A549 (cell line): ENCODE results near the gene ABRAXAS1. TPM values are rescaled to one million over a fixed set of nuclear protein-coding genes. Genes with fewer than 3 reads are reported as not detected.

Experiments
- ATAC-seq, 2 experiments: fragments of 200-7000 bp in 1 of 2; fragments of >200 bp in 1 of 2; cut with Nextera tagmentation in 1 of 2; cut with Tn5 transposase in 1 of 2; 3 replicates each; pipeline versions ENCODE4 v1.8.0 to v1.9.1; 2018 to 2020; ENCODE audit warnings: mild to moderate bottlenecking in 1 of 2, moderate library complexity in 1 of 2
- CTCF ChIA-PET: fragments of 300-600 bp; sonication (Branson Sonifier 250); formaldehyde crosslinking; extraction: SDS; loops from one replicate; lab custom pipeline; 2021; ENCODE audit warnings: antibody characterized with exemption, inconsistent platforms; lab: Yijun Ruan, JAX
- POLR2A ChIA-PET: fragments of 350-600 bp; formaldehyde crosslinking; extraction: SDS; loops from one replicate; lab custom pipeline; 2021; ENCODE audit warnings: antibody characterized with exemption, inconsistent platforms; lab: Yijun Ruan, JAX
- DNase-seq, 2 experiments: peaks; one replicate each; pipeline versions ENCODE4 v3.0.0 to v3.0.0-alpha.2; 2011 to 2016; ENCODE audit warnings: low read depth in 1 of 2, low spot score in 1 of 2
- FAIRE-seq: peaks from 2 replicates; lab custom pipeline; 2011; peaks lifted over from hg19 to GRCh38; lab: Jason Lieb, UNC
- H3K27ac ChIP-seq, 2 experiments: fragments of >200 bp; sonication (Bioruptor Twin); formaldehyde crosslinking; 3 replicates each; pipeline ENCODE4 v1.5.1; 2016 to 2017
- H3K4me1 ChIP-seq: fragments of >200 bp; sonication (Bioruptor Twin); formaldehyde crosslinking; 3 replicates; pipeline ENCODE4 v1.6.1; 2016
- H3K4me2 ChIP-seq: fragments of >200 bp; sonication (Bioruptor Twin); formaldehyde crosslinking; 3 replicates; pipeline ENCODE4 v1.6.1; 2016
- H3K4me3 ChIP-seq: fragments of >200 bp; sonication (Bioruptor Twin); formaldehyde crosslinking; 3 replicates; pipeline ENCODE4 v1.5.1; 2016
- H3K9me3 ChIP-seq: fragments of >200 bp; sonication (Bioruptor Twin); formaldehyde crosslinking; 3 replicates; pipeline ENCODE4 v1.6.1; 2016
- BCL3 ChIP-seq: fragments of >200 bp; sonication (Bioruptor Twin); formaldehyde crosslinking; IDR thresholded peaks from 3 replicates; pipeline ENCODE4 v1.6.1; 2016
- BHLHE40 ChIP-seq: IDR thresholded peaks from 2 replicates; pipeline ENCODE4 v1.6.1; 2012; ENCODE audit warnings: low read depth, low read length, inconsistent platforms
- CBX8 ChIP-seq: fragments of 200-600 bp; sonication (generic); IDR thresholded peaks from 2 replicates; pipeline ENCODE4 v1.6.1; 2016
- CHD4 ChIP-seq: fragments of 200-600 bp; sonication (generic); IDR thresholded peaks from 2 replicates; pipeline ENCODE4 v1.6.1; 2016; ENCODE audit warnings: antibody characterized with exemption, mild to moderate bottlenecking, borderline replicate concordance
- E2F6 ChIP-seq: IDR thresholded peaks from 2 replicates; pipeline ENCODE4 v1.6.1; 2012; ENCODE audit warnings: low read depth, borderline replicate concordance
- EHF ChIP-seq: fragments of 250-450 bp; sonication (Bioruptor Pico); IDR thresholded peaks from 2 replicates; pipeline ENCODE4 v1.5.0; 2020; ENCODE audit warnings: mild to moderate bottlenecking
- EHMT2 ChIP-seq: fragments of 200-600 bp; sonication (generic); IDR thresholded peaks from 2 replicates; pipeline ENCODE4 v1.6.1; 2016; ENCODE audit warnings: antibody characterized with exemption, low read depth, mild to moderate bottlenecking, moderate library complexity
- ELK1 ChIP-seq: fragments of 150-350 bp; IDR thresholded peaks from 2 replicates; pipeline ENCODE4 v1.6.1; 2014; ENCODE audit warnings: low read depth, mild to moderate bottlenecking, low read length
- FOSB ChIP-seq: fragments of 250-450 bp; sonication (Bioruptor Pico); IDR thresholded peaks from 2 replicates; pipeline ENCODE4 v1.5.0; 2020; ENCODE audit warnings: mild to moderate bottlenecking, moderate library complexity
- FOXS1 ChIP-seq: fragments of 250-450 bp; sonication (Bioruptor Pico); IDR thresholded peaks from 2 replicates; pipeline ENCODE4 v1.5.0; 2020; ENCODE audit warnings: mild to moderate bottlenecking, moderate library complexity
- GATA3 ChIP-seq: IDR thresholded peaks from 2 replicates; pipeline ENCODE4 v1.6.1; 2012; ENCODE audit warnings: borderline replicate concordance
- HDAC2 ChIP-seq: fragments of 200-600 bp; sonication (generic); IDR thresholded peaks from 2 replicates; pipeline ENCODE4 v1.6.1; 2016
- HEYL ChIP-seq: fragments of 250-450 bp; sonication (Bioruptor Pico); IDR thresholded peaks from 2 replicates; pipeline ENCODE4 v1.8.0; 2021; ENCODE audit warnings: mild to moderate bottlenecking, moderate library complexity
- HOXB13 ChIP-seq: fragments of 250-450 bp; sonication (Bioruptor Pico); IDR thresholded peaks from 2 replicates; pipeline ENCODE4 v1.5.0; 2020; ENCODE audit warnings: low read depth, mild to moderate bottlenecking, moderate library complexity
- JUNB ChIP-seq: fragments of >200 bp; sonication (Bioruptor Twin); formaldehyde crosslinking; IDR thresholded peaks from 2 replicates; pipeline ENCODE4 v1.6.1; 2016
- KDM5A ChIP-seq: fragments of 200-600 bp; sonication (generic); IDR thresholded peaks from 2 replicates; pipeline ENCODE4 v1.6.1; 2016; ENCODE audit warnings: antibody characterized with exemption, mild to moderate bottlenecking
- MAFK ChIP-seq: fragments of 450-650 bp; IDR thresholded peaks from 2 replicates; pipeline ENCODE4 v1.6.1; 2014; ENCODE audit not compliant: partially characterized antibody
- MYC ChIP-seq: IDR thresholded peaks from 2 replicates; pipeline ENCODE4 v1.6.1; 2012; ENCODE audit warnings: mild to moderate bottlenecking, inconsistent platforms, low read length, improper control_type of control experiment, borderline replicate concordance
- NFE2L2 ChIP-seq: fragments of 150-350 bp; conservative IDR thresholded peaks from 2 replicates; pipeline ENCODE4 v1.6.1; 2014; ENCODE audit warnings: low read length
- RAD21 ChIP-seq, 2 experiments: fragments of >200 bp in 1 of 2; sonication (Bioruptor Twin) in 1 of 2; formaldehyde crosslinking in 1 of 2; IDR thresholded peaks in 1 of 2; conservative IDR thresholded peaks in 1 of 2; 2 replicates in 1 of 2; 3 replicates in 1 of 2; pipeline ENCODE4 v1.6.1; 2012 to 2018; ENCODE audit warnings: inconsistent platforms in 1 of 2
- RARB ChIP-seq: fragments of 250-450 bp; sonication (Bioruptor Pico); IDR thresholded peaks from 2 replicates; pipeline ENCODE4 v1.8.0; 2021; ENCODE audit warnings: mild to moderate bottlenecking, moderate library complexity
- REST ChIP-seq: fragments of 200-600 bp; sonication (generic); IDR thresholded peaks from 2 replicates; pipeline ENCODE4 v1.6.1; 2016; ENCODE audit warnings: antibody characterized with exemption, mild to moderate bottlenecking, moderate library complexity
- RFX5 ChIP-seq: fragments of 450-650 bp; IDR thresholded peaks from 2 replicates; pipeline ENCODE4 v1.7.1; 2014; ENCODE audit warnings: antibody characterized with exemption, mild to moderate bottlenecking, moderate library complexity
- SMC3 ChIP-seq: fragments of >200 bp; sonication (Bioruptor Twin); formaldehyde crosslinking; IDR thresholded peaks from 3 replicates; pipeline ENCODE4 v1.6.1; 2018; ENCODE audit warnings: inconsistent platforms
- TP53 ChIP-seq: fragments of 250-450 bp; sonication (Bioruptor Pico); IDR thresholded peaks from 2 replicates; pipeline ENCODE4 v1.5.0; 2021; ENCODE audit warnings: mild to moderate bottlenecking, moderate library complexity
- ZC3H11A ChIP-seq: fragments of 450-650 bp; IDR thresholded peaks from 2 replicates; pipeline ENCODE4 v1.6.1; 2014; ENCODE audit warnings: antibody characterized with exemption, mild to moderate bottlenecking
- WGBS: methylation state at CpG from one replicate; pipeline ENCODE4 v1.1.6; 2017; ENCODE audit errors: missing lambda C conversion rate; 5-methylcytosine and 5-hydroxymethylcytosine counted together
- polyA plus RNA-seq, 4 experiments: library from polyadenylated mRNA; depleted of rRNA in 3 of 4; stranded (reverse); fragments of >200 nt; fragmentation: RNase III in 1 of 4; extraction: RNeasy Plus Mini Kit Qiagen cat#74134 plus additional on column Dnase treatment in 1 of 4; gene quantifications; 2 replicates in 3 of 4; 3 replicates in 1 of 4; pipeline ENCODE4 v1.2.3, GENCODE V29; 2011 to 2017

ABRAXAS1 gene
- polyA plus RNA-seq, 2 of the 4 experiments (the other 2 are of a cell fraction): 9.6 to 16.5 TPM

GRCh38 chr4:83440899-83441298 lies 44.0 kb downstream of the ABRAXAS1 start (continued):
- no peak for TF ChIP-seq BCL3
- TF ChIP-seq GATA3: no peak
- TF ChIP-seq CBX8: no peak
- TF ChIP-seq, all 56 proteins: peak for 0

GRCh38 chr4:83440148-83440814 lies 44.6 kb downstream of the ABRAXAS1 start:
- ATAC-seq (no peak), DNase-seq (no peak), FAIRE-seq (no peak)
- WGBS: 78% methylated on average over 1 of the region's 1 CpG
- ChIA-PET POLR2A (no interaction called here), CTCF (interaction anchor here (1.3 kb wide), 1 partner anchor 15 kb away, joined by 3 read pairs; no protein-coding TSS in a partner anchor)
- no peak overlapping the region for H3K4me3 ChIP-seq
- no peaks in the 10 kb centered on the region for H3K4me1 ChIP-seq
- H3K27ac ChIP-seq: no peak overlapping the region
- no peaks in the 10 kb centered on the region for H3K9me3 ChIP-seq
- H3K4me2 ChIP-seq: no peak overlapping the region
- TF ChIP-seq HDAC2 (no peak), E2F6 (no peak), HEYL (CRISPR knock-in tag) (no peak), JUNB (no peak), RAD21 (conservative IDR thresholded peaks at IDR 0.05 in 1 of 2, IDR thresholded peaks at IDR 0.05 in 1 of 2) (no peak)

- TF ChIP-seq JUNB (no peak), CHD4 (no peak), BHLHE40 (no peak), RARB (CRISPR knock-in tag) (no peak), KDM5A (no peak), EHMT2 (no peak), BCL3 (no peak), SMC3 (no peak), FOSB (CRISPR knock-in tag) (no peak), GATA3 (no peak), RFX5 (no peak), MYC (no peak), TP53 (no peak), HDAC2 (no peak)
- FAIRE-seq (no peak), ATAC-seq (no peak), DNase-seq (no peak)
- Histone ChIP-seq H3K4me1 (no peaks in the 10 kb centered on the region), H3K4me3 (no peak overlapping the region), H3K9me3 (no peaks in the 10 kb centered on the region), H3K4me2 (no peak overlapping the region), H3K27ac (no peak overlapping the region)
- ChIA-PET CTCF (no interaction called here), POLR2A (no interaction called here)
Observed at GRCh38 chr4:83438719-83439118, 46.2 kb downstream of the ABRAXAS1 start.

GRCh38 chr4:83436680-83437079 lies 48.2 kb downstream of the ABRAXAS1 start:
- CTCF ChIA-PET: no interaction called here
- 89% methylated on average over 4 of the region's 4 CpGs for WGBS
- Histone ChIP-seq H3K9me3 (no peaks in the 10 kb centered on the region), H3K27ac (no peak overlapping the region), H3K4me1 (no peaks in the 10 kb centered on the region), H3K4me2 (no peak overlapping the region), H3K4me3 (no peak overlapping the region)
- DNase-seq: no peak
- POLR2A ChIA-PET: no interaction called here
- FAIRE-seq: no peak
- no peak for ATAC-seq
- TF ChIP-seq ELK1 (no peak), REST (no peak), EHF (CRISPR knock-in tag) (no peak), FOXS1 (CRISPR knock-in tag) (no peak), NFE2L2 (no peak), ZC3H11A (no peak), HOXB13 (CRISPR knock-in tag) (no peak), MAFK (no peak), EHMT2 (no peak), JUNB (no peak)
